IMR-90 (cell line): ENCODE data around the gene SEMA6D. TPM values are rescaled to one million over a fixed set of nuclear protein-coding genes. Genes with fewer than 3 reads are reported as not detected.

Experiments
- ATAC-seq: fragments of 200-7000 bp; cut with Tn5 transposase; 2 replicates; pipeline ENCODE4 v1.9.1; 2020; ENCODE audit warnings: low read depth, mild to moderate bottlenecking, moderate library complexity
- BruUV-seq: library from RNA; stranded (reverse); fragments of 400-500 nt; replicated peaks from 2 replicates; lab custom pipeline; 2021; lab: Mats Ljungman, UMichigan
- CTCF ChIA-PET: fragments of 300-600 bp; formaldehyde crosslinking; extraction: SDS; loops from one replicate; lab custom pipeline; 2021; ENCODE audit warnings: antibody characterized with exemption; lab: Yijun Ruan, JAX
- POLR2A ChIA-PET: fragments of 300-600 bp; sonication (Branson Sonifier 250); formaldehyde crosslinking; loops from one replicate; lab custom pipeline; 2022; ENCODE audit warnings: antibody characterized with exemption; ENCODE audit not compliant: unreplicated experiment; lab: Charles Lee
- DNase-seq: peaks from one replicate; pipeline ENCODE4 v3.0.0; 2013
- H2AFZ ChIP-seq: replicated peaks from 2 replicates; pipeline ENCODE3; 2013; ENCODE audit warnings: low read length, mild to moderate bottlenecking; ENCODE audit not compliant: poor library complexity
- H2AK5ac ChIP-seq: 2 replicates; pipeline ENCODE4 v1.6.1; 2013; ENCODE audit warnings: low read depth, low read length, inconsistent platforms
- H2AK9ac ChIP-seq: replicated peaks from 2 replicates; pipeline ENCODE3; 2013; ENCODE audit warnings: mild to moderate bottlenecking, low read depth, low read length, moderate library complexity; ENCODE audit not compliant: poor library complexity
- H2BK120ac ChIP-seq: 2 replicates; pipeline ENCODE4 v1.6.1; 2013; ENCODE audit warnings: low read depth, low read length, inconsistent platforms
- H2BK15ac ChIP-seq: 3 replicates; pipeline ENCODE4 v1.6.1; 2013; ENCODE audit warnings: low read depth, low read length, inconsistent platforms
- H2BK20ac ChIP-seq: 2 replicates; pipeline ENCODE4 v1.6.1; 2013; ENCODE audit warnings: low read depth, mild to moderate bottlenecking, inconsistent platforms, low read length, moderate library complexity
- H2BK5ac ChIP-seq: 2 replicates; pipeline ENCODE4 v1.6.1; 2013; ENCODE audit warnings: mild to moderate bottlenecking, low read depth, low read length, inconsistent platforms; ENCODE audit not compliant: poor library complexity, severe bottlenecking
- H3K14ac ChIP-seq: replicated peaks from 2 replicates; pipeline ENCODE4 v1.6.1; 2013; ENCODE audit warnings: low read depth, low read length, inconsistent platforms
- H3K18ac ChIP-seq: 2 replicates; pipeline ENCODE4 v1.6.1; 2013; ENCODE audit warnings: low read depth, low read length, control low read depth
- H3K23ac ChIP-seq: 2 replicates; pipeline ENCODE4 v1.6.1; 2013; ENCODE audit warnings: low read depth, low read length, inconsistent platforms
- H3K27ac ChIP-seq: 2 replicates; pipeline ENCODE4 v1.5.1; 2013; ENCODE audit warnings: mild to moderate bottlenecking, control low read depth, low read length; ENCODE audit not compliant: insufficient read depth
- H3K27me3 ChIP-seq: 2 replicates; pipeline ENCODE4 v1.6.1; 2013; ENCODE audit warnings: low read length; ENCODE audit not compliant: control insufficient read depth, insufficient read depth
- H3K36me3 ChIP-seq: 2 replicates; pipeline ENCODE4 v1.6.1; 2013; ENCODE audit warnings: low read length, mixed read lengths; ENCODE audit not compliant: control insufficient read depth, insufficient read depth
- H3K4ac ChIP-seq: 2 replicates; pipeline ENCODE4 v1.6.1; 2013; ENCODE audit warnings: low read depth, low read length, inconsistent platforms
- H3K4me1 ChIP-seq: 2 replicates; pipeline ENCODE4 v1.6.1; 2013; ENCODE audit warnings: low read length, mixed read lengths; ENCODE audit not compliant: control insufficient read depth, insufficient read depth
- H3K4me2 ChIP-seq: 2 replicates; pipeline ENCODE4 v1.6.1; 2013; ENCODE audit warnings: low read depth, mild to moderate bottlenecking, control low read depth, low read length, moderate library complexity
- H3K4me3 ChIP-seq: 2 replicates; pipeline ENCODE4 v1.5.1; 2013; ENCODE audit warnings: low read depth, mild to moderate bottlenecking, control low read depth, low read length, moderate library complexity; ENCODE audit not compliant: insufficient read depth
- H3K56ac ChIP-seq: 2 replicates; pipeline ENCODE4 v1.6.1; 2013; ENCODE audit warnings: low read length, inconsistent platforms; ENCODE audit not compliant: insufficient read depth; ENCODE audit errors: extremely low read depth
- H3K79me1 ChIP-seq, 2 experiments: 2 replicates each; pipeline ENCODE4 v1.6.1; 2013; ENCODE audit warnings: low read length in 2 of 2, inconsistent platforms in 1 of 2, low read depth in 1 of 2
- H3K9ac ChIP-seq: 2 replicates; pipeline ENCODE4 v1.6.1; 2013; ENCODE audit warnings: low read depth, low read length, control low read depth
- H3K9me1 ChIP-seq: 2 replicates; pipeline ENCODE4 v1.6.1; 2013; ENCODE audit warnings: low read length, inconsistent platforms; ENCODE audit not compliant: insufficient read depth
- H3K9me3 ChIP-seq: 2 replicates; pipeline ENCODE4 v1.6.1; 2013; ENCODE audit warnings: low read length; ENCODE audit not compliant: control insufficient read depth, insufficient read depth
- H4K20me1 ChIP-seq: 2 replicates; pipeline ENCODE4 v1.6.1; 2013; ENCODE audit warnings: low read length, inconsistent platforms; ENCODE audit not compliant: insufficient read depth
- H4K5ac ChIP-seq: 2 replicates; pipeline ENCODE4 v1.6.1; 2013; ENCODE audit warnings: mild to moderate bottlenecking, low read depth, low read length, control low read depth
- H4K8ac ChIP-seq, 2 experiments: 2 replicates each; pipeline ENCODE4 v1.6.1; 2013; ENCODE audit warnings: low read depth in 2 of 2, low read length in 2 of 2, control low read depth in 1 of 2, inconsistent platforms in 1 of 2
- H4K91ac ChIP-seq: 2 replicates; pipeline ENCODE4 v1.6.1; 2013; ENCODE audit warnings: low read depth, low read length, inconsistent platforms; ENCODE audit not compliant: insufficient read depth
- BHLHE40 ChIP-seq: fragments of 150-350 bp; IDR thresholded peaks from 2 replicates; pipeline ENCODE4 v1.6.1; 2016; ENCODE audit warnings: mild to moderate bottlenecking, low read depth, low read length
- CEBPB ChIP-seq: IDR thresholded peaks from 2 replicates; pipeline ENCODE4 v1.6.1; 2012; ENCODE audit warnings: low read depth, low read length, improper control_type of control experiment
- CTCF ChIP-seq: conservative IDR thresholded peaks from 2 replicates; pipeline ENCODE4 v1.5.1; 2012; ENCODE audit warnings: mild to moderate bottlenecking, low read depth, low read length, improper control_type of control experiment
- FOS ChIP-seq: fragments of 150-350 bp; IDR thresholded peaks from 2 replicates; pipeline ENCODE4 v1.6.1; 2016; ENCODE audit warnings: low read depth, low read length
- MAFK ChIP-seq: IDR thresholded peaks from 2 replicates; pipeline ENCODE4 v1.6.1; 2012; ENCODE audit warnings: low read depth, low read length, improper control_type of control experiment
- MAZ ChIP-seq: IDR thresholded peaks from 2 replicates; pipeline ENCODE4 v1.6.1; 2012; ENCODE audit warnings: low read depth, mild to moderate bottlenecking, low read length, improper control_type of control experiment, moderate library complexity, borderline replicate concordance
- MXI1 ChIP-seq: IDR thresholded peaks from 2 replicates; pipeline ENCODE4 v1.6.1; 2012; ENCODE audit warnings: low read depth, mild to moderate bottlenecking, low read length, moderate library complexity, borderline replicate concordance
- NFE2L2 ChIP-seq: fragments of 150-350 bp; IDR thresholded peaks from 2 replicates; pipeline ENCODE4 v1.6.1; 2016; ENCODE audit warnings: low read depth, mild to moderate bottlenecking, low read length
- POLR2A ChIP-seq: IDR thresholded peaks from 2 replicates; pipeline ENCODE4 v1.6.1; 2012; ENCODE audit warnings: mild to moderate bottlenecking, low read depth, low read length
- RAD21 ChIP-seq: IDR thresholded peaks from 2 replicates; pipeline ENCODE4 v1.6.1; 2012; ENCODE audit warnings: low read length, improper control_type of control experiment
- RCOR1 ChIP-seq: IDR thresholded peaks from 2 replicates; pipeline ENCODE4 v1.6.1; 2012; ENCODE audit warnings: mild to moderate bottlenecking, low read length, improper control_type of control experiment; ENCODE audit not compliant: insufficient replicate concordance
- RFX5 ChIP-seq: IDR thresholded peaks from 2 replicates; pipeline ENCODE4 v1.8.0; 2012; ENCODE audit warnings: low read depth, mild to moderate bottlenecking, low read length, moderate library complexity
- SMC3 ChIP-seq: fragments of 150-350 bp; IDR thresholded peaks from 2 replicates; pipeline ENCODE4 v1.6.1; 2016; ENCODE audit warnings: low read depth, mild to moderate bottlenecking, antibody characterized with exemption, low read length, moderate library complexity
- USF2 ChIP-seq: fragments of 150-350 bp; IDR thresholded peaks from 2 replicates; pipeline ENCODE4 v1.6.1; 2017; ENCODE audit warnings: mild to moderate bottlenecking, antibody characterized with exemption, low read length, low read depth
- dilution Hi-C: fragments of 300-500 bp; cut with HindIII; formaldehyde crosslinking; loops from one replicate; pipeline ENCODE4 v1.14.3; 2018; ENCODE audit warnings: low sequenced_read_pairs; ENCODE audit not compliant: unreplicated experiment
- in situ Hi-C: fragments of 300-500 bp; cut with MboI; formaldehyde crosslinking; loops from 3 replicates; pipeline ENCODE4 v1.14.3; 2019; ENCODE audit warnings: low sequenced_read_pairs, inconsistent platforms, mixed read lengths
- intact Hi-C: fragments of 100-400 bp; cut with micrococcal nuclease; formaldehyde crosslinking; loops from 2 replicates; pipeline ENCODE4 v1.10.0; 2022
- polyA plus RNA-seq, 3 experiments: library from polyadenylated mRNA; depleted of rRNA; stranded (reverse); fragments of >200 nt; gene quantifications; 2 replicates each; pipeline ENCODE4 v1.2.3, GENCODE V29; 2012; ENCODE audit warnings: low replicate concordance in 1 of 3
- total RNA-seq: library from RNA; depleted of rRNA; stranded (reverse); fragments of >200 nt; gene quantifications from 2 replicates; pipeline ENCODE4 v1.2.3, GENCODE V29; 2012
- TF ChIP-seq, protein P1 (sequence below): fragments of 150-350 bp; IDR thresholded peaks from 2 replicates; pipeline ENCODE4 v1.6.1; 2016; ENCODE audit warnings: low read depth, mild to moderate bottlenecking, low read length, moderate library complexity, borderline replicate concordance

The SEMA6D gene
- total and polyA plus RNA-seq, 2 of the 4 experiments (the other 2 are of a cell fraction): 12.6 to 17.4 TPM

- ChIA-PET POLR2A (no interaction called here), CTCF (no interaction called here)
- Histone ChIP-seq H3K18ac (no peak overlapping the region), H2BK120ac (no peak overlapping the region), H4K8ac (no peak overlapping the region), H3K4ac (no peak overlapping the region), H3K23ac (no peak overlapping the region), H3K36me3 (no peaks in the 10 kb centered on the region), H3K14ac (no peak overlapping the region), H3K27me3 (no peaks in the 10 kb centered on the region; the same call in 1 of the 2 replicates), H3K4me1 (no peaks in the 10 kb centered on the region), H3K9me3 (no peaks in the 10 kb centered on the region), H3K79me1 (no peaks in the 10 kb centered on the region), H3K9ac (no peak overlapping the region), H4K20me1 (no peaks in the 10 kb centered on the region), H3K4me2 (no peak overlapping the region), H2AFZ (no peak overlapping the region), H4K91ac (no peak overlapping the region), H2AK9ac (no peak overlapping the region), H3K4me3 (no peak overlapping the region), H4K5ac (no peak overlapping the region), H2BK15ac (no peak overlapping the region), H2AK5ac (no peak overlapping the region), H2BK5ac (no peak overlapping the region), H3K9me1 (no peaks in the 10 kb centered on the region), H3K56ac (no peak overlapping the region), H3K27ac (no peak overlapping the region), H2BK20ac (no peak overlapping the region)
- dilution Hi-C loops (no loop called here), intact Hi-C loops (no loop called here), in situ Hi-C loops (no loop called here)
- no TSS peak for BruUV-seq
- TF ChIP-seq RCOR1 (no peak), FOS (no peak), BHLHE40 (no peak), MAFK (no peak), USF2 (no peak), RAD21 (no peak), MAZ (no peak), RFX5 (no peak), POLR2A (no peak), CTCF (no peak), CEBPB (no peak), MXI1 (no peak), NFE2L2 (no peak), SMC3 (no peak)
- TF ChIP-seq, protein P1, sequence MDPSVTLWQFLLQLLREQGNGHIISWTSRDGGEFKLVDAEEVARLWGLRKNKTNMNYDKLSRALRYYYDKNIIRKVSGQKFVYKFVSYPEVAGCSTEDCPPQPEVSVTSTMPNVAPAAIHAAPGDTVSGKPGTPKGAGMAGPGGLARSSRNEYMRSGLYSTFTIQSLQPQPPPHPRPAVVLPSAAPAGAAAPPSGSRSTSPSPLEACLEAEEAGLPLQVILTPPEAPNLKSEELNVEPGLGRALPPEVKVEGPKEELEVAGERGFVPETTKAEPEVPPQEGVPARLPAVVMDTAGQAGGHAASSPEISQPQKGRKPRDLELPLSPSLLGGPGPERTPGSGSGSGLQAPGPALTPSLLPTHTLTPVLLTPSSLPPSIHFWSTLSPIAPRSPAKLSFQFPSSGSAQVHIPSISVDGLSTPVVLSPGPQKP: no peak
- ATAC-seq (no peak), DNase-seq (no peak)
These were observed 84.9 kb downstream of the SEMA6D start for GRCh38 chr15:47802216-47802615.
